Measurements from ENCODE around the gene TMEM201.
"Not testable (repeated sequence)": the region's sequence is repeated elsewhere in the genome, so short reads cannot be mapped to it uniquely, and the experiment has no call there.

TMEM201 gene

DNA sequence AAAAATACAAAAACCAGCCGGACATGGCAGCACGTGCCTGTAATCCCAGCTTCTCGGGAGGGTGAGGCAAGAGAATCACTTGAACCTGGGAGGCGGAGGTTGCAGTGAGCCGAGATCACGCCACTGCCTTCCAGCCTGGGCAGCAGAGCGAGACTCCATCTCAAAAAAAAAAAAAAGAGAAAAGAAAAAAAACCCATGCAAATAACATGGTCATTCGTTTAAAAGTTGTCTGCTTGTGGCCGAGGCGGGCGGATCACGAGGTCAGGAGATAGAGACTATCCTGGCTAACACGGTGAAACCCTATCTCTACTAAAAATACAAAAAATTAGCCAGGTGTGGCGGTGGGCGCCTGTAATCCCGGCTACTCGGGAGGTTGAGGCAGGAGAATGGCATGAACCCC is 28.6 kb upstream of the TMEM201 start:
- not testable (repeated sequence) for H3K27ac Mint-ChIP-seq; DNase-seq (ENCODE audit: low spot score); H3K27me3 Mint-ChIP-seq (ENCODE audit: low read depth); H3K9me3 Mint-ChIP-seq
- Mint-ChIP-seq H3K36me3 (ENCODE audit: low read depth) (peaks cover 38% of the 10 kb centered on the region), H3K4me3 (peak overlapping the region; percentile 50), H3K4me1 (ENCODE audit: low read depth) (peaks cover 32% of the 10 kb centered on the region)

DNA sequence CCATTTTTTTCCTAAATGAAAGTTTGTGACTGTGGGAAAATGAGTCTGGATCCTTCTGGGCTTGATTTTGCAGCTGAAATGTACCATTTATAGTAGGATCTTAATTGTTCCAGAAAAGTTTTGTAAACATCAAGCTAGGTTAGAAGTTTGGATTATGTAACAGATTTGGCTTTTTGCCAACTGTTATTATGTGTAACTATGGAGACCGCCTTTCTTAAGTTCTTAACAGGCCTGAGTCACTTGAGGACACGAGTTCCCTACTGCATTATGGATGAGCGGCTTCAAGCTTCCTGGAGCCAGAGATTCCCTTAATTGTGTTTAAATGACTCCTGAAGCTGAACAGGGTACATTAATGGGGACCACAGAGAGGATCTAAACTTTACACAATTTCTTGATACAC is 27.3 kb upstream of the TMEM201 start:
- no peaks in the 10 kb centered on the region for H3K27me3 Mint-ChIP-seq (ENCODE audit: low read depth)
- no peak overlapping the region for H3K4me3 Mint-ChIP-seq
- DNase-seq (ENCODE audit: low spot score) = no peak
- peak overlapping the region; percentile 41 for H3K27ac Mint-ChIP-seq
- H3K9me3 Mint-ChIP-seq = no peaks in the 10 kb centered on the region
- H3K4me1 Mint-ChIP-seq (ENCODE audit: low read depth) = peaks cover 32% of the 10 kb centered on the region
- peaks cover 27% of the 10 kb centered on the region for H3K36me3 Mint-ChIP-seq (ENCODE audit: low read depth)

- no peaks in the 10 kb centered on the region for H3K4me1 Mint-ChIP-seq (ENCODE audit: low read depth)
- H3K27me3 Mint-ChIP-seq (ENCODE audit: low read depth) = no peaks in the 10 kb centered on the region
- no peak overlapping the region for H3K27ac Mint-ChIP-seq
- peaks cover 10% of the 10 kb centered on the region for H3K36me3 Mint-ChIP-seq (ENCODE audit: low read depth)
- H3K9me3 Mint-ChIP-seq = no peaks in the 10 kb centered on the region
- DNase-seq (ENCODE audit: low spot score) = no peak
- H3K4me3 Mint-ChIP-seq = no peak overlapping the region
These were observed 19.4 kb upstream of the TMEM201 start for GRCh38 chr1:9569267-9569666.

DNA sequence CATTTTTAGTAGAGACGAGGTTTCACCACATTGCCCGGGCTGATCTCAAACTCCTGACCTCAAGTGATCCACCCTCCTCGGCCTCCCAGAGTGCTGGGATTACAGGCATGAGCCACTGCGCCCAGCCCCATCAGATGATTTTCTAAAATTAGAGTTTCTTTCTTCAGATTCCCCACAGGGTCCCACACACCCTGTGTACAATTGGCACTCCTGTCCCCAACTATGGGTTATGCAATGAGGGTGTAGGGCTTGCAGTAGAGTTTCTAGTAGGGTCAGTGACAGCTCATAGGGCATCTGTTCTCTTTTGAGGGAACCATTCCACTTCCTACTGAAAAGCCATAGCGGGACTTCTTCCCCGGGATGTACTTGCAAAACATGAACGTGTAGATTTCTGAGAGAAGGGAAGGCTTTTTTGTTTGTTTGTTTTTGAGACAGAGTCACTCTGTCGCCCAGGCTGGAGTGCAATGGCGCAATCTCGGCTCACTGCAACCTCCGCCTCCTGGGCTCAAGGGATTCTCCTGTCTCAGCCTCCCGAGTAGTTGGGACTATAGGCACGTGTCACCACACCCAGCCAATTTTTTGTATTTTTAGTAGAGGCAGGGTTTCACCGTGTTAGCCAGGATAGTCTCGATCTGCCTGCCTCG is 17.7 kb upstream of the TMEM201 start:
- not testable (repeated sequence) for H3K4me1 Mint-ChIP-seq (ENCODE audit: low read depth); H3K27ac Mint-ChIP-seq; H3K9me3 Mint-ChIP-seq; H3K4me3 Mint-ChIP-seq; DNase-seq (ENCODE audit: low spot score); H3K27me3 Mint-ChIP-seq (ENCODE audit: low read depth); H3K36me3 Mint-ChIP-seq (ENCODE audit: low read depth)

DNA sequence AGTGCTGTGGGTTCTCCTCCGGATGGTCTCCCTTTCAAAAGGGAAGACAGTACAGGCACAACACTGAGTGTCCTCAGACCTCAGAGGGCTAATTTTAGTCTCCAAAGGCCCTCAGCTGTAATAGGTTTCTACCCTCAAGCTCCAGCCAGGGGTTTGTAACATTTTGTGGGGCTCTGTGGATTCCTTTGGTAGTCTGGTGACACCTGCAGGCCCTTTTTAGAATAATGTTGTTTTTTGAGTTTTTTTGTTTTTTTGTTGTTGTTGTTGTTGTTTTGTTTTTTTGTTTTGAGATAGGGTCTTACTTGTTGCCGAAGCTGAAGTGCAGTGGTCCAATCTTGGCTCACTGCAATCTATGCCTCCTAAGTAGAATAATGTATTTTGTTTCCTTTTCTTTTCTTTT is 15.0 kb upstream of the TMEM201 start:
- Mint-ChIP-seq H3K9me3 (no peaks in the 10 kb centered on the region), H3K27me3 (ENCODE audit: low read depth) (no peaks in the 10 kb centered on the region), H3K27ac (no peak overlapping the region), H3K4me3 (no peak overlapping the region), H3K4me1 (ENCODE audit: low read depth) (no peaks in the 10 kb centered on the region), H3K36me3 (ENCODE audit: low read depth) (peaks cover 7% of the 10 kb centered on the region)
- no peak for DNase-seq (ENCODE audit: low spot score)

DNA sequence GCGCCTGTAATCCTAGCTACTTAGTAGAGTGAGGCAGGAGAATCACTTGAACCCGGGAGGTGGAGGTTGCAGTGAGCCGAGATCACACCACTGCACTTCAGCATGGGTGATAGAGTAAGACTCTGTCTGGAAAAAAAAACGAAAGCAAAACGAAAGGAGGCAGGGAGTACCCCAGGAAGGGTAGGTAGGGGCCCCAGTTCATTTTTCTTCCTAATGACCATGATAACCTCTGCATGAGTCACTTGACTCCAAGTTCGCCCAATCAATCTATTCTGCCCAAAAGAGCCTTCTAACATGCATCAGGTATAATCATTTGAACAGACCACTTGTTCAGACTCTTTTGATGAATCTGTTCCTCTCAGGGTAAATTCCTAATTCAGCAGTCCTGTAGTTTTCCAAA is 13.2 kb upstream of the TMEM201 start:
- Mint-ChIP-seq H3K27ac (no peak overlapping the region), H3K4me1 (ENCODE audit: low read depth) (no peaks in the 10 kb centered on the region), H3K36me3 (ENCODE audit: low read depth) (peaks cover 12% of the 10 kb centered on the region), H3K27me3 (ENCODE audit: low read depth) (no peaks in the 10 kb centered on the region), H3K4me3 (no peak overlapping the region), H3K9me3 (no peaks in the 10 kb centered on the region)
- no peak for DNase-seq (ENCODE audit: low spot score)

DNA sequence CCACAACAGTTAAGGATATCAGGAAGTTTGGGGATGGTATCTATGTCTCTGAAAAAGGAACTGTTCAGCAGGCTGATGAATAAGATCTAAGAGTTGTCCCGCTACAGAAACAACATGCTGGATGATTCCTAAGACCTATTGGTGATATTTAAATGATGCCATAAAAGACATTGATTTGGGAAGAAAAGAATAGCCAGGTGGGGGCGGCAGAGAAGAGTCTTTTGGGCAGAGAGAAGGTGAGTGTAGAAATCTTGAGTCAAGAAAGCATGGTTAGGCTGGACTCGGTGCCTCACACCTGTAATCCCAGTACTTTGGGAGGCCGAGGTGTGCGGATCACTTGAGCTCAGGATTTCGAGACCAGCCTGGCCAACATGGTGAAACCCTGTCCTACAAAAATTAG is 11.8 kb upstream of the TMEM201 start:
- H3K4me1 Mint-ChIP-seq (ENCODE audit: low read depth) = no peaks in the 10 kb centered on the region
- no peaks in the 10 kb centered on the region for H3K9me3 Mint-ChIP-seq
- H3K36me3 Mint-ChIP-seq (ENCODE audit: low read depth) = peaks cover 17% of the 10 kb centered on the region
- H3K27ac Mint-ChIP-seq = no peak overlapping the region
- H3K27me3 Mint-ChIP-seq (ENCODE audit: low read depth) = no peaks in the 10 kb centered on the region
- no peak for DNase-seq (ENCODE audit: low spot score)
- no peak overlapping the region for H3K4me3 Mint-ChIP-seq

DNA sequence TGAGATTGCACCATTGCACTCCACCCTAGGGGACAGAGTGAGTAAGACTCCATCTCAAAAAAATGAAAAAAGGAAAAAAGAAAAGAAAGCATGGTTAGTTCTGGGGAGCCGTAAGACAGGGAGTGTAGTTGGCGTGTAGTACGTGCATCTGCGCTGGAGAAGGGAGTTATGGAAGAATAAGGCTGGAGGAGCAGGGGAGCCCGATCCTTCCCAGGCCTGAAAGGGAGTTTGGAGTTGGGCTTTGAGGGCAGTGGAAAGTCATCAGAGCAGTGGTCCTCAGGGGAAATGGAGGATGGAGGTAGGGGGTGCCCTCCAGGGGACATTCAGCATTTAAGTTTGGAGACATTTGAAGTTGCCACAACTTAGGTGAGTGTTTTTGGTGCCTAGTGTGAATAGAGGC is 11.3 kb upstream of the TMEM201 start:
- Mint-ChIP-seq H3K4me3 (no peak overlapping the region), H3K27ac (peak overlapping the region; percentile 53), H3K27me3 (ENCODE audit: low read depth) (no peaks in the 10 kb centered on the region), H3K4me1 (ENCODE audit: low read depth) (no peaks in the 10 kb centered on the region), H3K36me3 (ENCODE audit: low read depth) (peaks cover 22% of the 10 kb centered on the region), H3K9me3 (no peaks in the 10 kb centered on the region)
- DNase-seq (ENCODE audit: low spot score) = no peak

DNA sequence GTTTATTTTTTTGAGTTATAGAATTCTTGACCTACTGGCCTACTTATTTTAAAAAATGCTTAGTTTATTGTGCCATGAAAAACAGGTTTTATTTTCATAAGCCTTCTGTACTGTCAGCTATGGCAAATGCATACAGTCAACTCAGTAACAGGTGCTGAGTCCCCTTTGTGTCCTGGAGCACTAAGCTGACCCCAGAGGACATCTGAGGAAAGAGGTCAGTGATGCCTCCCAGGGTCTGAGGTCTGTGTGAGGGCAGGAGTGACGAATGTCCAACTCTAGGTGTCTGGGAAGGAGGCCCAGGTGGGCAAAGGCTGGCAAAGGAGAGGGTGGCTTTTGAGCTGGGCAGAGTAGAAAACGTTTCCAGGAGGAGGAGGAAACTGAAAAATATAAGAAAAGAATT is 7.8 kb upstream of the TMEM201 start:
- H3K4me3 Mint-ChIP-seq = no peak overlapping the region
- peaks cover 21% of the 10 kb centered on the region for H3K36me3 Mint-ChIP-seq (ENCODE audit: low read depth)
- DNase-seq (ENCODE audit: low spot score) = no peak
- no peaks in the 10 kb centered on the region for H3K27me3 Mint-ChIP-seq (ENCODE audit: low read depth)
- no peaks in the 10 kb centered on the region for H3K4me1 Mint-ChIP-seq (ENCODE audit: low read depth)
- H3K27ac Mint-ChIP-seq = no peak overlapping the region
- no peaks in the 10 kb centered on the region for H3K9me3 Mint-ChIP-seq

- DNase-seq (ENCODE audit: low spot score) = no peak
- no peaks in the 10 kb centered on the region for H3K27me3 Mint-ChIP-seq (ENCODE audit: low read depth)
- H3K4me1 Mint-ChIP-seq (ENCODE audit: low read depth) = peaks cover 13% of the 10 kb centered on the region
- no peak overlapping the region for H3K27ac Mint-ChIP-seq
- no peak overlapping the region for H3K4me3 Mint-ChIP-seq
- peaks cover 7% of the 10 kb centered on the region for H3K36me3 Mint-ChIP-seq (ENCODE audit: low read depth)
- no peaks in the 10 kb centered on the region for H3K9me3 Mint-ChIP-seq
These were observed 2.5 kb upstream of the TMEM201 start for GRCh38 chr1:9586147-9586766.

- Mint-ChIP-seq H3K27ac (peak overlapping the region; percentile 63), H3K4me1 (ENCODE audit: low read depth) (peaks cover 23% of the 10 kb centered on the region), H3K9me3 (no peaks in the 10 kb centered on the region), H3K27me3 (ENCODE audit: low read depth) (no peaks in the 10 kb centered on the region), H3K4me3 (peak overlapping the region; percentile 80), H3K36me3 (ENCODE audit: low read depth) (no peaks in the 10 kb centered on the region)
- peak; percentile 31 for DNase-seq (ENCODE audit: low spot score)
These were observed 520 bp downstream of the TMEM201 start for GRCh38 chr1:9589144-9589718.

DNA sequence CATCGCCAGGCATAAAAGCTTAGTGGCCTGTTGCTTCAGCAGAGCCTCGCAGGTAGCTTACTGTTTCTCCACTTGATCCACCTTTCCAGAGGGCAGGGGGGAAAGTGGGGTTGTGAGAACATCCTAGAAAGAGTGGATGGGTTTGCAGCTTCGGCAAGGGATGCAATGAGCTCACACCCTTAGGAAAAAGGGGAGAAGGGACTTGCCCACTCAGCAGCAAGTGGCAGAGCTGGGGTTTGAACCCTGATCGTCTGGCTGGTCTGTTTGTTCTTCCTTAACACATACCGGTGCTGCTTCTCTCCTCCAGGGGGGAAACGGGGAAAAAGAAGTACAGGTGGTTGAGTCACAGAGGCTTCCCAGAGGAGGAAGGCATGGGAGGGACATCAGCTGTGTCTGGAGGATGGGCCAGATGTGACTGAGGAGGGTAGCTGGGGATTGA is 1.0 kb downstream of the TMEM201 start:
- Mint-ChIP-seq H3K36me3 (ENCODE audit: low read depth) (no peaks in the 10 kb centered on the region), H3K9me3 (no peaks in the 10 kb centered on the region), H3K4me1 (ENCODE audit: low read depth) (peaks cover 23% of the 10 kb centered on the region), H3K27ac (peak overlapping the region; percentile 63), H3K4me3 (peak overlapping the region; percentile 80), H3K27me3 (ENCODE audit: low read depth) (no peaks in the 10 kb centered on the region)
- no peak for DNase-seq (ENCODE audit: low spot score)

- no peak overlapping the region for H3K27ac Mint-ChIP-seq
- H3K4me3 Mint-ChIP-seq = peak overlapping the region; percentile 80
- no peak for DNase-seq (ENCODE audit: low spot score)
- no peaks in the 10 kb centered on the region for H3K36me3 Mint-ChIP-seq (ENCODE audit: low read depth)
- H3K27me3 Mint-ChIP-seq (ENCODE audit: low read depth) = no peaks in the 10 kb centered on the region
- H3K4me1 Mint-ChIP-seq (ENCODE audit: low read depth) = peaks cover 23% of the 10 kb centered on the region
- no peaks in the 10 kb centered on the region for H3K9me3 Mint-ChIP-seq
These were observed 1.5 kb downstream of the TMEM201 start for GRCh38 chr1:9590201-9590600.

DNA sequence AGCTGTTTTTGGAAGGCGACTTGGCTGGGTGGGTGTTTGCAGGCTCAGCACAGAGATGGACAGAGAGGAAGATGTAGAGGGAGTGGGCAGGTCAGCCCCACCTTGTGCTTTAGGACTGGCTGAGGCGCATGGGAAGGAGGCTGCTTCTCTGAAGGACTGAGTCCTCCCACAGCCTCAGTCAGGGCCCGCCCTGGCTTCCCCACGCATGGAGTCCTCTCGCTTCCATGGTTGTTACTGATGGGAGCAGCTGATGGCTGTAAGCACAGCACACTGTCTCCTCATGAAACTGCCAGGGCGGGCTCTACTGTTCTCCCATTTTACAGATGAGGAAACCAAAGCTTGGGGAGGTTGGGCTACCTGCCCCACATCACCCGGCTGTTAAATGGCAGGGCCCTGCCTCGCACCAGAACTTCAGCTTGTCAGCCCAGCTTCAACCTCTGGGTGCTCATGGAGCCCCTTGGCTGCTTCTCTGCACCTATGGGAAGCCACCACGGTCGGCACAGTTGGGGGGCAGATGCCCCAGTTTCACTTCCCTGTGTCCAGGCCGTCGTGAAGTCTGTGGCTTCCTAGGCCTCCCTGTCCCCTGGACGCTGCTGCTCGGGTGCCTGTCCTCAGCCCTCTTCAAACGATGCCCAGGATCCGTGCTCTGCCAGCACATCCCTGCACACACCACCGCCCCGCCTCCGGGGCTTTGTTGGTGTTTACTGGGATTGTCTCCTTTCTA is 2.4 kb downstream of the TMEM201 start:
- Mint-ChIP-seq H3K4me1 (ENCODE audit: low read depth) (peaks cover 23% of the 10 kb centered on the region), H3K27ac (peak overlapping the region; percentile 55), H3K27me3 (ENCODE audit: low read depth) (no peaks in the 10 kb centered on the region), H3K9me3 (no peaks in the 10 kb centered on the region), H3K36me3 (ENCODE audit: low read depth) (no peaks in the 10 kb centered on the region), H3K4me3 (peak overlapping the region; percentile 80)
- DNase-seq (ENCODE audit: low spot score) = no peak

Measured in T-helper 2 cell treated with Interferon-gamma antibody and Interleukin-4, amounts not matched to agents 5 μg/mL and 100 μg/mL, for 36 hours (primary cell).